ENCODE data around the gene GALC.

GALC gene

GRCh38 chr14:88005978-88006851, 13.2 kb upstream of the GALC start:
- no peak for DNase-seq

- no peak for DNase-seq
Measured at GRCh38 chr14:88005050-88005481, 12.1 kb upstream of the GALC start, which contains the start of gene GPR65. Gene GPR65 (plus strand): TSS chr14:88005135. CDS start chr14:88010848, 5,713 bp downstream.

- no peak for DNase-seq
Measured at GRCh38 chr14:88004506-88005036, 11.6 kb upstream of the GALC start.

- no peak for DNase-seq
Measured at GRCh38 chr14:88003425-88003824, 10.4 kb upstream of the GALC start.

- DNase-seq: no peak
Measured at GRCh38 chr14:88002421-88003075, 9.6 kb upstream of the GALC start.

GRCh38 chr14:87999277-87999676, 6.3 kb upstream of the GALC start:
- no peak for DNase-seq

GRCh38 chr14:87998482-87998881, 5.5 kb upstream of the GALC start:
- no peak for DNase-seq

GRCh38 chr14:87996291-87996592, 3.3 kb upstream of the GALC start:
- DNase-seq: no peak

GRCh38 chr14:87995500-87996290, 2.7 kb upstream of the GALC start:
- no peak for DNase-seq

- no peak for DNase-seq
Measured at GRCh38 chr14:87994974-87995373, 2.0 kb upstream of the GALC start.

GRCh38 chr14:87992346-87992717, 650 bp downstream of the GALC start:
- DNase-seq: no peak

- no peak for DNase-seq
Measured at GRCh38 chr14:87990682-87991081, 2.3 kb downstream of the GALC start.

- no peak for DNase-seq
Measured at GRCh38 chr14:87989956-87990299, 3.1 kb downstream of the GALC start.

- no peak for DNase-seq
Measured at GRCh38 chr14:87989221-87989955, 3.6 kb downstream of the GALC start.

GRCh38 chr14:87979689-87980088, 13.3 kb downstream of the GALC start:
- DNase-seq: no peak

GRCh38 chr14:87975636-87976035, 17.3 kb downstream of the GALC start:
- no peak for DNase-seq

- DNase-seq: no peak
Measured at GRCh38 chr14:87971010-87971409, 22.0 kb downstream of the GALC start.

GRCh38 chr14:87967496-87967895, 25.5 kb downstream of the GALC start:
- no peak for DNase-seq

GRCh38 chr14:87966816-87967215, 26.2 kb downstream of the GALC start:
- DNase-seq: no peak

- no peak for DNase-seq
Measured at GRCh38 chr14:87961246-87961645, 31.7 kb downstream of the GALC start.

- DNase-seq: no peak
Measured at GRCh38 chr14:87960013-87960787, 32.8 kb downstream of the GALC start.

GRCh38 chr14:87955501-87955900, 37.5 kb downstream of the GALC start:
- DNase-seq: no peak
